ENCODE data around the gene ATP10B.

- TF ChIP-seq ETS1 (CRISPR knock-in tag; IDR thresholded peaks at IDR 0.05) (no peak), POLR2A (IDR thresholded peaks at IDR 0.05; ENCODE audit: insufficient read depth in 1 of 2, low read depth in 2 of 2, low read length in 2 of 2) (no peak)
Measured at GRCh38 chr5:160835376-160835775, 16.6 kb downstream of the ATP10B start.
